ENCODE measurements around the gene ZP1.
A peak's percentile ranks its signal among the peaks of the same experiment; 100 is the strongest.

The ZP1 gene

DNA sequence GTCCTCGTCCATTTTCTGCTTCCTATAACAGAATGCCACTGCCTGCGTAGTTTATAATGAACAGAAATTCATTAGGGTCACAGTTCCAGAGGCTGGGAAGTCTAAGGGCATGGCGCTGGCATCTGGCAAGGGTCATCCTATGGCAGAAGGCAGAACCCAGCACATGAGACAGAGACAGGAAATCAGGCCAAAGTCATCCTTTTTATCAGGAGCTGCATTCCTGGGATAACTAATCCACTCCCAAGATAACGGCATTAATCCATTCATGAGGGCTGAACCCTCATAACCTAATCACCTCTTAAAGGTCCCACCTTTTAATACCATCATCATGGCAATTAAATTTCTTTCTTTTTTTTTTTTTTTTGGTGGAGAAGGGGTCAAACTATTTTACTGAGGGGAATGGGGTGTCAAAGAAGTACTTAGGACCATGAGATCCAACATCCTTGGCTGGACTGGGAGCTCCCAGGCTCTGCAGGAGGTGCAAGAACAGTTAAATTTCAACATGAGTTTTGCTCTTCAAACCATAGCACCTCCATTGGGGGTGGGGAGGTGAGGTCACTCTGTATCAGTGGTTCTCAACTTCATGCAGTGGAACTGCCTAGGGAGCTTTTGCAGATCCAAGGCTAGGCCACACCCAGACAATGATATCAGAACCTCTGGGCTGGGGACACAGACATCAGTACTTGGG lies 51.1 kb downstream of the ZP1 start:
- Histone ChIP-seq H3K27ac (no peak overlapping the region), H3K4me3 (no peak overlapping the region)

DNA sequence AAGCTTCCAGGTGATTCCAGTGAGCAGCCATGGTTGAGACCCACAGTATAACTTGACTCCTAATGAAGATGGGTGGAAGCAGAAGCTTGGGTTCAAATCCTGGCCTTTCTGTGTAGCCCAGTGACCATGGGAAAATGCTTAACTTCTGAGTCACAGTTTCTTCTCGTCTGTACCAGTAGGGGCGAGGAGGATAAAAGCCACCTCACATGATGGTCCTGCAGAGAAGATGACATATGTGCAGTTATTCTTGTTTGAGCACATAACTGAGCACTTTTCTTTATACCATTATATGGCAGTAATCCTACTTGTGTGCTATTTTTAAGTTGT lies 51.6 kb downstream of the ZP1 start:
- Histone ChIP-seq H3K4me3 (no peak overlapping the region), H3K27ac (no peak overlapping the region)

DNA sequence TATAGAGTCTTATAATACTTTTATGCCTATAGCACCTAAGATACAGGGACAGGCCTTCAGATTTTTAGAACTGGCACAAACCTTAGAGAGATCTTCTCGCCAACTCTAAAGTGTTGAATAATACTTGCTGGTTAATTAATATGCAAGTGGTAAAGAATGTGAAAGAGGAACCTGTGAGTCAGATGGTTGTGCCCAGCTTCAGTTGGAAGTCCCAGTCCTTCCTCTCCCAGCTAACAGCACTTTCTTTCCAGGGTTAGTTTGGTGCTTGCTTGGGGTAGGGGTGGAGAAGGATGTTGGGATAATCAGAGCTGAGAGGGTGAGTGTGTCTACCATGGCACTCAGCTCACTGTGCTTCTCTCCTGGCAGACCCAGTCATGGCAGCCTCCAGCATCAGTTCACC lies 52.0 kb downstream of the ZP1 start:
- Histone ChIP-seq H3K4me3 (no peak overlapping the region), H3K27ac (no peak overlapping the region)

DNA sequence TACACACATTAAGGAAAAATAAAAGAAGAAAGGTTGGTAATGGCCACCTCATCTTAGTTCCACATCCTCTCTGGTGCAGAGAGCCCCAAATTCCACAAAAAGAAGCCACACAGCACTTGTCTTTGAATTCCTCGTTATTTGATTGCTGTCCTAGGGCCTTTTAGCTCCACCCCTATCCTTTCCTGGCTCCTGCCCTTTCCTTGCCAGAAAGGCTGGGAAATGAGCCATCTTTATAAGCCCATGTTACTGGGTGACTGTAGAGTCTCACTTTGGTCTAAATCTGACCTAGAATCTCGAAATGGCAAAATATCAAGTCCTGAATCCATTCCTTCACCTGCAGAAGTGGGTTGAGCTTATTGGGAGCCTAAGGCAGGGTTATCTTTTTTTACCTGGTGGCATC lies 52.6 kb downstream of the ZP1 start:
- Histone ChIP-seq H3K27ac (no peak overlapping the region), H3K4me3 (no peak overlapping the region)

DNA sequence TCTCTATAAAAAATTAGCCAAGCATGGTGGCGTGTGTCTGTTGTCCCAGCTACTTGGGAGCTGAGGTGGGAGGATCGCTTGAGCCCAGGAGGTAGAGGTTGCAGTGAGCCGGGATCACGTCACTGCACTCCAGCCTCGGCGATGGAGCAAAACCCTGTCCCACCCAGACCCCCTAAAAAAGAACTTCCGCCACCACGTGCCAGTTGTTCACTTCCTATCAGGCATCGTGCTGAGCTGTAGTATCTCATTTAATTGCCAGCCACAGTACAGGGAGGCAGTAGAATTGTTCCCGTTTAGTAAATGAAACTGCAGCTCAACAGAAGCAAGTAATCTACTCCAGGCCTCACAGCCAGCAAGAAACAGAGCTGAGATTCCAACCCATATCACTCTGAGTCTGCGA lies 53.9 kb downstream of the ZP1 start:
- H3K27ac ChIP-seq: no peak overlapping the region
- no peak overlapping the region for H3K4me3 ChIP-seq

DNA sequence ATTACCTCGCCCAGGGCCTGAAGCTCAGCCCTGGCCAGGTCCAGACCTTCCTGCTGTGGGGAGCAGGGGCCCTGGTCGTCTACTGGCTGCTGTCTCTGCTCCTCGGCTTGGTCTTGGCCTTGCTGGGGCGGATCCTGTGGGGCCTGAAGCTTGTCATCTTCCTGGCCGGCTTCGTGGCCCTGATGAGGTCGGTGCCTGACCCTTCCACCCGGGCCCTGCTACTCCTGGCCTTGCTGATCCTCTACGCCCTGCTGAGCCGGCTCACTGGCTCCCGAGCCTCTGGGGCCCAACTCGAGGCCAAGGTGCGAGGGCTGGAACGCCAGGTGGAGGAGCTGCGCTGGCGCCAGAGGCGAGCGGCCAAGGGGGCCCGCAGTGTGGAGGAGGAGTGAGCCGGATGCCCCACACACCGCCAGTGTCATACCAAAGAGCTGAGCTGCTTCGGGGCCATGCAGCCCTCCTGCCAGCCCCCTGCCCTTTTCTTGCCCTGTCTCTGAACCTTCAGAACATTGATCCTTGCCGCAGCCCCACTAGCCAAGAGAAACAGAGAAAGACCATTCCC lies 54.5 kb downstream of the ZP1 start:
- Histone ChIP-seq H3K4me3 (no peak overlapping the region), H3K27ac (no peak overlapping the region)

DNA sequence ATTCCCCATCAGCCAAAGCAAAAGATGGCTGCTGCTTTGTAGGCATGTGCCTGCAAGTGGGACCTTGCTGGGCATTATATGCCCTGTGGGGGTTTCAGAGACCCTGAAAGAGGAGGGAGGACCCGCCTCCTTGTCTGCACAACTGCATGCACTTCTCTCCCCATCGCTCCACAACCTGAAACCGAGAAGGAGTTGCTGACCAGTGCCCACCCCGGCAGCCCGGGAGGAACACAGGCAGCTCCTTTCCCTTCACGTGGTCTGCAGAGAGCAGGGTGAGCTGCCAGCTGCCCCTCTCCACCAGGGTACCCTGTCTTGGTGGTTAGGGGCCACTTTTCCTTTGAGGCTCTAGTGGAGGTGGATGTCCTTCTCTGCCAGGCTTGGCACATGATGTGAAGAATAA lies 55.6 kb downstream of the ZP1 start:
- H3K27ac ChIP-seq: no peak overlapping the region
- H3K4me3 ChIP-seq: no peak overlapping the region

DNA sequence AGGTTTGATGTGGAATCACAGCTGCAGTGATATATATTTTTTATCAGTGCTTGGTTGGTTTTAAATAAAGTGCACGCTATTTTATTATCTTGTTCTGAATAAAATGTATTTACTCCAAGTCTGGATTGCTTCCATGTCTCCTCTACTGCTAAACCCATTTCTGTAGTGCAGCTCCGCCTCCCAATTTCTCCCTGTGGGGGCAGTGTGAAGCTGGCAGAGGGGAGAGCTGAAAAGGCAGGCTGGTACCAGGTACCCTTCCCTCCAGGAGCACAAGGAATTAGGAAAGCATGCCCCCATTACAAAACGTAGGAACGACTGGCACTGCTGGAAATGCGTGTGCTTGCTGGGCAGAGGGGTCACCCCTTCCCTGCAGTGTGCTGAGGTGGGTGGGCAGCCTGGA lies 56.0 kb downstream of the ZP1 start:
- Histone ChIP-seq H3K27ac (no peak overlapping the region), H3K4me3 (no peak overlapping the region)

DNA sequence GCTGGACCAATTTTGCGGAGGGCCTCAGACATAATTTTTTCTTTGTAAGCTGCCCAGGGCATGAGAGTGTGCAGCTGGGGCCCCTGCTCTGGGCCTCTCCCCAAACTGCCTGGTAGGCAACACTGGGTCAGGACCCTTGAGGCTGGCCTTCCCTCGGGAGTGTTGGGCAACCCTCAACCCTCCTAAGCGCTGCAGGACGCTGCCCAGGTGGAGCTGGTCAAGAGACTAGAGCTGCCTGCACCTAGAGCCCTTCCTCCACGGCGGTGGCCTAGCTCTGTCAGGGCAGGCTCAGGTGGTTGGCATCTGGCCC lies 56.4 kb downstream of the ZP1 start:
- Histone ChIP-seq H3K4me3 (peak overlapping the region in 4 of 7 experiments; percentile 48 to 76 (median 68)), H3K27ac (peak overlapping the region in 1 of 21 experiments; percentile 88)

DNA sequence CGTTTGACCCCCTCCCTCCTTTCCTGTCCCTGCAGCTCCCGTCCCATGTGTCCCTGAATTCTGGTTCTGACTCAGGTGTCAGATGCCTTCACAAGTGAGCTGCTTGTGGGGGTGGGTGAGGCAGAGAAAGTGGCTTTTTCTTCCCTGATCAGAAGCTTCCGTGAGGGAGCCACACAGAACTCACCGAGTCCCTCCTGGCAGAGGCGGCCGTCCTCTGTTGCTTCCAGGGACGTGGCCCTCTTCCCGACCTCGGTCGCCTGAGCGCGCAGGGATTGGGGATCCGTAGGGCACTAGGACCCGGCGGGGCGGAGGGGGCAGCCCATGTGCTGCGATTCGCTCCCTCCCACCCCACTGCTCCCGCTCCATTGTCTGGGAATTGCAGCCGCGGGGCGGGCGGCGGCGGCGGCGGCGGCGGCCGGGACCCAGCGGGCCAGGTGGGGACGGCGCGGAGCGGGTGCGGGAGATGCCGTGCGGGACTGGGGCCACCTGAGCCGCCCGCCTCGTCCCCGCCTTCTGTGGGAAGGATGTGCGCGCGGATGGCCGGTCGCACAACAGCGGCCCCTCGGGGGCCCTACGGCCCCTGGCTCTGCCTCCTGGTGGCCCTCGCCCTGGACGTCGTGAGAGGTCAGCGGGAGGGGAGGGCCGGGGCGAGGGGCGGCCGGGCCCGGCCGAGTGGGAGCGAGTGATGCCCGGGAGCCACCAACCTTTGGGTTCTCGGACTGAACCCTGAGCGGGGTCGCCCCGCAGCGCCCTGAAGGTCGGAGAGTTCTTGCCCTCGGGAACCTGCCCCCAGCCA lies 57.0 kb downstream of the ZP1 start, which contains the start of gene TMEM132A:
TSS of gene TMEM132A (plus strand) at position 351 of the 796 bp plus-strand sequence. CDS start at position 525, 174 bp downstream.
- peak within 1 kb of the TSS in 12 of 21 experiments; percentile 1 to 88 (median 59) for H3K27ac ChIP-seq

More for the DNA sequence above, 57.0 kb downstream of the ZP1 start, which contains the start of gene TMEM132A:
- H3K4me3 ChIP-seq: peak within 1 kb of the TSS; percentile 46 to 76 (median 65)

Data from skin epidermis (tissue), 12 donors.